Mesodermal cell (in vitro differentiated cells): ENCODE measurements around the gene CARNS1.
"Not testable (repeated sequence)": the region's sequence is repeated elsewhere in the genome, so short reads cannot be mapped to it uniquely, and the experiment has no call there.

Experiments used
- H3K27ac ChIP-seq: 2 replicates; pipeline ENCODE4 v1.7.0; 2013; ENCODE audit warnings: mild to moderate bottlenecking, low read depth, low read length, moderate library complexity; ENCODE audit not compliant: severe bottlenecking
- H3K36me3 ChIP-seq: 2 replicates; pipeline ENCODE4 v1.7.1; 2013; ENCODE audit warnings: mild to moderate bottlenecking, low read length, moderate library complexity; ENCODE audit not compliant: control insufficient read depth, insufficient read depth
- H3K4me1 ChIP-seq: one replicate; pipeline ENCODE4 v1.7.1; 2013; ENCODE audit warnings: mild to moderate bottlenecking, low read length; ENCODE audit not compliant: insufficient read depth, control insufficient read depth, poor library complexity, severe bottlenecking
- H3K4me3 ChIP-seq: 2 replicates; pipeline ENCODE4 v1.7.0; 2013; ENCODE audit warnings: low read length, control low read depth, mild to moderate bottlenecking; ENCODE audit not compliant: insufficient read depth, poor library complexity, severe bottlenecking; ENCODE audit errors: extremely low read depth
- H3K9me3 ChIP-seq: 2 replicates; pipeline ENCODE4 v1.7.1; 2013; ENCODE audit warnings: mild to moderate bottlenecking, low read length, moderate library complexity; ENCODE audit not compliant: control insufficient read depth
- WGBS, 2 experiments: methylation state at CpG; one replicate each; pipeline ENCODE4 v1.1.5; 2013; ENCODE audit warnings: missing lambda C conversion rate in 2 of 2; ENCODE audit not compliant: insufficient coverage in 2 of 2; 5-methylcytosine and 5-hydroxymethylcytosine counted together

Gene CARNS1

GRCh38 chr11:67422891-67423290, 7.4 kb downstream of the CARNS1 start:
- H3K4me3 ChIP-seq, result no peak overlapping the region
- H3K9me3 ChIP-seq, result no peaks in the 10 kb centered on the region
- 81 to 85% methylated on average over 6 of the region's 6 CpGs for WGBS, 2 experiments
- H3K27ac ChIP-seq, result no peak overlapping the region
- H3K4me1 ChIP-seq, result peaks cover 7% of the 10 kb centered on the region
- no peaks in the 10 kb centered on the region for H3K36me3 ChIP-seq

GRCh38 chr11:67423466-67423865, 8.0 kb downstream of the CARNS1 start:
- Histone ChIP-seq H3K27ac (no peak overlapping the region), H3K9me3 (no peaks in the 10 kb centered on the region), H3K36me3 (no peaks in the 10 kb centered on the region), H3K4me3 (no peak overlapping the region), H3K4me1 (peaks cover 7% of the 10 kb centered on the region)
- WGBS, 2 experiments, result 96 to 97% methylated on average over 10 to 12 of the region's 13 CpGs

- no peak overlapping the region for H3K27ac ChIP-seq
- no peaks in the 10 kb centered on the region for H3K36me3 ChIP-seq
- peaks cover 10% of the 10 kb centered on the region for H3K4me1 ChIP-seq
- 95 to 96% methylated on average over 30 to 32 of the region's 34 CpGs for WGBS, 2 experiments
- no peaks in the 10 kb centered on the region for H3K9me3 ChIP-seq
- no peak overlapping the region for H3K4me3 ChIP-seq
Measured at GRCh38 chr11:67423891-67424613, 8.6 kb downstream of the CARNS1 start.

GRCh38 chr11:67427364-67427859, 11.9 kb downstream of the CARNS1 start:
- not testable (repeated sequence) for H3K27ac ChIP-seq, H3K4me1 ChIP-seq, H3K9me3 ChIP-seq
- 87 to 93% methylated on average over 12 to 17 of the region's 19 CpGs for WGBS, 2 experiments
- peaks cover 29% of the 10 kb centered on the region for H3K36me3 ChIP-seq
- H3K4me3 ChIP-seq, result peak overlapping the region; percentile 93

GRCh38 chr11:67428052-67429001, 12.8 kb downstream of the CARNS1 start, which contains the start of gene RPS6KB2:
RPS6KB2 (plus strand) TSS chr11:67428494; CDS start chr11:67428546, 52 bp downstream.
- WGBS, 2 experiments, result 6 to 7% methylated on average over 49 to 64 of the region's 68 CpGs
- Histone ChIP-seq H3K36me3 (peaks cover 39% of the 10 kb centered on the region), H3K4me3 (peak within 1 kb of the TSS; percentile 93), H3K9me3 (no peaks in the 10 kb centered on the region), H3K4me1 (peaks cover 6% of the 10 kb centered on the region), H3K27ac (peak within 1 kb of the TSS; percentile 10)

GRCh38 chr11:67429038-67429668, 13.7 kb downstream of the CARNS1 start:
- peaks cover 44% of the 10 kb centered on the region for H3K36me3 ChIP-seq
- no peak overlapping the region for H3K27ac ChIP-seq
- 66 to 91% methylated on average over 4 to 9 of the region's 12 CpGs for WGBS, 2 experiments
- peak overlapping the region; percentile 93 for H3K4me3 ChIP-seq
- H3K9me3 ChIP-seq, result no peaks in the 10 kb centered on the region
- H3K4me1 ChIP-seq, result peaks cover 6% of the 10 kb centered on the region

GRCh38 chr11:67429722-67430121, 14.2 kb downstream of the CARNS1 start:
- H3K4me3 ChIP-seq, result no peak overlapping the region
- WGBS, 2 experiments, result 92 to 99% methylated on average over 8 to 9 of the region's 11 CpGs
- H3K27ac ChIP-seq, result no peak overlapping the region
- H3K4me1 ChIP-seq, result peaks cover 6% of the 10 kb centered on the region
- peaks cover 49% of the 10 kb centered on the region for H3K36me3 ChIP-seq
- H3K9me3 ChIP-seq, result no peaks in the 10 kb centered on the region

GRCh38 chr11:67431346-67432249, 16.1 kb downstream of the CARNS1 start:
- Histone ChIP-seq H3K36me3 (peaks cover 54% of the 10 kb centered on the region), H3K4me3 (no peak overlapping the region), H3K4me1 (peaks cover 8% of the 10 kb centered on the region), H3K9me3 (no peaks in the 10 kb centered on the region), H3K27ac (no peak overlapping the region)
- WGBS, 2 experiments, result 97 to 98% methylated on average over 15 of the region's 24 CpGs

- Histone ChIP-seq H3K4me3 (no peak overlapping the region), H3K27ac (no peak overlapping the region), H3K9me3 (no peaks in the 10 kb centered on the region), H3K4me1 (peaks cover 12% of the 10 kb centered on the region), H3K36me3 (peaks cover 60% of the 10 kb centered on the region)
- 93 to 98% methylated on average over 14 to 19 of the region's 22 CpGs for whole genome bisulfite sequencing, 2 experiments
Measured at GRCh38 chr11:67432655-67433349, 17.3 kb downstream of the CARNS1 start.
